ENCODE measurements around the gene MLKL. TPM values are rescaled to one million over a fixed set of nuclear protein-coding genes. Genes with fewer than 3 reads are reported as not detected.
"Not testable (repeated sequence)": the region's sequence is repeated elsewhere in the genome, so short reads cannot be mapped to it uniquely, and the experiment has no call there.

MLKL gene
- total RNA-seq, 2 donors from 2014 or later, result 25.6 to 35.6 TPM

GRCh38 chr16:74723256-74723655 lies 22.6 kb upstream of the MLKL start:
- no peak overlapping the region for H3K4me3 Mint-ChIP-seq
- H3K4me1 Mint-ChIP-seq, result no peaks in the 10 kb centered on the region
- no peak overlapping the region for H3K27ac Mint-ChIP-seq
- no peak for ATAC-seq (replicated peaks)
- peaks cover 3% of the 10 kb centered on the region for H3K9me3 Mint-ChIP-seq
- peaks cover 9% of the 10 kb centered on the region for H3K27me3 Mint-ChIP-seq
- H3K36me3 Mint-ChIP-seq (ENCODE audit: low read depth), result no peaks in the 10 kb centered on the region

- H3K4me1 Mint-ChIP-seq; H3K36me3 Mint-ChIP-seq (ENCODE audit: low read depth); H3K4me3 Mint-ChIP-seq; ATAC-seq (replicated peaks); H3K9me3 Mint-ChIP-seq; H3K27ac Mint-ChIP-seq; H3K27me3 Mint-ChIP-seq: not testable (repeated sequence)
Observed at GRCh38 chr16:74722156-74722555, 21.5 kb upstream of the MLKL start.

- no peaks in the 10 kb centered on the region for H3K4me1 Mint-ChIP-seq
- no peaks in the 10 kb centered on the region for H3K9me3 Mint-ChIP-seq
- no peak overlapping the region for H3K4me3 Mint-ChIP-seq
- H3K36me3 Mint-ChIP-seq (ENCODE audit: low read depth), result no peaks in the 10 kb centered on the region
- H3K27ac Mint-ChIP-seq, result no peak overlapping the region
- peaks cover 9% of the 10 kb centered on the region for H3K27me3 Mint-ChIP-seq
- ATAC-seq (replicated peaks), result no peak
Observed at GRCh38 chr16:74721716-74722115, 21.1 kb upstream of the MLKL start.

GRCh38 chr16:74720579-74720978 lies 19.9 kb upstream of the MLKL start:
- no peak for ATAC-seq (replicated peaks)
- Mint-ChIP-seq H3K4me1 (no peaks in the 10 kb centered on the region), H3K9me3 (no peaks in the 10 kb centered on the region), H3K36me3 (ENCODE audit: low read depth) (no peaks in the 10 kb centered on the region), H3K4me3 (no peak overlapping the region), H3K27ac (no peak overlapping the region), H3K27me3 (peaks cover 9% of the 10 kb centered on the region)

GRCh38 chr16:74718741-74719610 lies 18.3 kb upstream of the MLKL start:
- ATAC-seq (replicated peaks), result no peak
- Mint-ChIP-seq H3K27ac (no peak overlapping the region), H3K4me3 (no peak overlapping the region), H3K4me1 (no peaks in the 10 kb centered on the region), H3K36me3 (ENCODE audit: low read depth) (no peaks in the 10 kb centered on the region), H3K9me3 (no peaks in the 10 kb centered on the region), H3K27me3 (peaks cover 4% of the 10 kb centered on the region)

GRCh38 chr16:74718140-74718539 lies 17.5 kb upstream of the MLKL start:
- no peak for ATAC-seq (replicated peaks)
- Mint-ChIP-seq H3K4me3 (no peak overlapping the region), H3K36me3 (ENCODE audit: low read depth) (no peaks in the 10 kb centered on the region), H3K27me3 (no peaks in the 10 kb centered on the region), H3K4me1 (no peaks in the 10 kb centered on the region), H3K27ac (no peak overlapping the region), H3K9me3 (no peaks in the 10 kb centered on the region)

- Mint-ChIP-seq H3K36me3 (ENCODE audit: low read depth) (no peaks in the 10 kb centered on the region), H3K27ac (peak overlapping the region; percentile 27), H3K27me3 (no peaks in the 10 kb centered on the region), H3K4me3 (no peak overlapping the region), H3K4me1 (no peaks in the 10 kb centered on the region), H3K9me3 (no peaks in the 10 kb centered on the region)
- no peak for ATAC-seq (replicated peaks)
Observed at GRCh38 chr16:74717367-74717766, 16.7 kb upstream of the MLKL start.

GRCh38 chr16:74716355-74716754 lies 15.7 kb upstream of the MLKL start:
- H3K4me3 Mint-ChIP-seq, result no peak overlapping the region
- H3K27ac Mint-ChIP-seq, result no peak overlapping the region
- ATAC-seq (replicated peaks), result no peak
- H3K36me3 Mint-ChIP-seq (ENCODE audit: low read depth), result no peaks in the 10 kb centered on the region
- H3K4me1 Mint-ChIP-seq, result no peaks in the 10 kb centered on the region
- no peaks in the 10 kb centered on the region for H3K9me3 Mint-ChIP-seq
- H3K27me3 Mint-ChIP-seq, result no peaks in the 10 kb centered on the region

- no peaks in the 10 kb centered on the region for H3K9me3 Mint-ChIP-seq
- no peak overlapping the region for H3K4me3 Mint-ChIP-seq
- no peaks in the 10 kb centered on the region for H3K27me3 Mint-ChIP-seq
- H3K27ac Mint-ChIP-seq, result no peak overlapping the region
- peaks cover 4% of the 10 kb centered on the region for H3K4me1 Mint-ChIP-seq
- no peak for ATAC-seq (replicated peaks)
- no peaks in the 10 kb centered on the region for H3K36me3 Mint-ChIP-seq (ENCODE audit: low read depth)
Observed at GRCh38 chr16:74713876-74714275, 13.2 kb upstream of the MLKL start.

- no peaks in the 10 kb centered on the region for H3K27me3 Mint-ChIP-seq
- H3K9me3 Mint-ChIP-seq, result no peaks in the 10 kb centered on the region
- H3K4me3 Mint-ChIP-seq, result no peak overlapping the region
- no peak for ATAC-seq (replicated peaks)
- H3K36me3 Mint-ChIP-seq (ENCODE audit: low read depth), result no peaks in the 10 kb centered on the region
- H3K4me1 Mint-ChIP-seq, result peaks cover 4% of the 10 kb centered on the region
- H3K27ac Mint-ChIP-seq, result no peak overlapping the region
Observed at GRCh38 chr16:74713325-74713724, 12.7 kb upstream of the MLKL start.

- Mint-ChIP-seq H3K27me3 (no peaks in the 10 kb centered on the region), H3K4me3 (no peak overlapping the region), H3K4me1 (peaks cover 4% of the 10 kb centered on the region), H3K36me3 (ENCODE audit: low read depth) (no peaks in the 10 kb centered on the region), H3K27ac (no peak overlapping the region), H3K9me3 (no peaks in the 10 kb centered on the region)
- ATAC-seq (replicated peaks), result no peak
Observed at GRCh38 chr16:74711938-74712337, 11.3 kb upstream of the MLKL start.

GRCh38 chr16:74710401-74710800 lies 9.7 kb upstream of the MLKL start:
- Mint-ChIP-seq H3K4me1 (peaks cover 4% of the 10 kb centered on the region), H3K27me3 (no peaks in the 10 kb centered on the region), H3K36me3 (ENCODE audit: low read depth) (no peaks in the 10 kb centered on the region), H3K4me3 (no peak overlapping the region), H3K27ac (no peak overlapping the region), H3K9me3 (no peaks in the 10 kb centered on the region)
- no peak for ATAC-seq (replicated peaks)

- Mint-ChIP-seq H3K36me3 (ENCODE audit: low read depth) (no peaks in the 10 kb centered on the region), H3K27ac (peak overlapping the region; percentile 20), H3K4me1 (peaks cover 4% of the 10 kb centered on the region), H3K4me3 (no peak overlapping the region), H3K27me3 (no peaks in the 10 kb centered on the region), H3K9me3 (no peaks in the 10 kb centered on the region)
- ATAC-seq (replicated peaks), result peak; percentile 98
Observed at GRCh38 chr16:74709441-74709877, 8.8 kb upstream of the MLKL start.

- no peaks in the 10 kb centered on the region for H3K27me3 Mint-ChIP-seq
- no peaks in the 10 kb centered on the region for H3K9me3 Mint-ChIP-seq
- H3K27ac Mint-ChIP-seq, result peak overlapping the region; percentile 97
- no peak for ATAC-seq (replicated peaks)
- H3K4me3 Mint-ChIP-seq, result peak overlapping the region; percentile 96
- H3K36me3 Mint-ChIP-seq (ENCODE audit: low read depth), result peaks cover 37% of the 10 kb centered on the region
- H3K4me1 Mint-ChIP-seq, result peaks cover 36% of the 10 kb centered on the region
Observed at GRCh38 chr16:74700116-74700437, 585 bp downstream of the MLKL start.

- Mint-ChIP-seq H3K4me1 (peaks cover 36% of the 10 kb centered on the region), H3K27me3 (no peaks in the 10 kb centered on the region), H3K9me3 (no peaks in the 10 kb centered on the region), H3K36me3 (ENCODE audit: low read depth) (peaks cover 42% of the 10 kb centered on the region), H3K4me3 (peak overlapping the region; percentile 96), H3K27ac (peak overlapping the region; percentile 97)
- no peak for ATAC-seq (replicated peaks)
Observed at GRCh38 chr16:74699666-74700065, 996 bp downstream of the MLKL start.

Data from activated T-helper 17 cell treated with anti-CD3 and anti-CD28 coated beads, Interleukin-2, amount 50 U/mL, for 72 hours (primary cell).